HepG2 (cell line): ENCODE data around the gene KCNQ2. TPM values are rescaled to one million over a fixed set of nuclear protein-coding genes. Genes with fewer than 3 reads are reported as not detected.

Source experiments
- AGO1 ChIP-seq: fragments of 200-400 bp; formaldehyde crosslinking; IDR thresholded peaks from 2 replicates; pipeline ENCODE4 v1.6.1; 2017; ENCODE audit warnings: mild to moderate bottlenecking, low read depth, low read length, moderate library complexity; ENCODE audit not compliant: poor library complexity, severe bottlenecking
- ATF2 ChIP-seq: sonication (generic); formaldehyde crosslinking; IDR thresholded peaks from 2 replicates; pipeline ENCODE4 v1.4.0; 2020; ENCODE audit warnings: missing genetic modification reagents
- DNMT1 ChIP-seq: sonication (generic); formaldehyde crosslinking; IDR thresholded peaks from 2 replicates; pipeline ENCODE4 v1.5.1; 2020; ENCODE audit warnings: mild to moderate bottlenecking, missing genetic modification reagents
- EEA1 ChIP-seq: sonication (generic); formaldehyde crosslinking; IDR thresholded peaks from 2 replicates; pipeline ENCODE4 v1.5.1; 2020; ENCODE audit warnings: mild to moderate bottlenecking, missing genetic modification reagents, borderline replicate concordance
- GABPB1 ChIP-seq: IDR thresholded peaks from 2 replicates; pipeline ENCODE4 v1.6.1; 2016; ENCODE audit warnings: mild to moderate bottlenecking, missing genetic modification reagents, moderate library complexity, missing compliant biosample characterization
- GATAD1 ChIP-seq: IDR thresholded peaks from 2 replicates; pipeline ENCODE4 v1.6.1; 2016; ENCODE audit warnings: missing genetic modification reagents, missing compliant biosample characterization
- MAFK ChIP-seq, 2 experiments: IDR thresholded peaks in 1 of 2; conservative IDR thresholded peaks in 1 of 2; 2 replicates each; pipeline ENCODE4 v1.6.1; 2011; ENCODE audit warnings: improper control_type of control experiment in 2 of 2, low read length in 2 of 2
- NFIC ChIP-seq: IDR thresholded peaks from 2 replicates; pipeline ENCODE4 v1.6.1; 2012; ENCODE audit warnings: mild to moderate bottlenecking, low read length, inconsistent platforms
- SAFB2 ChIP-seq: sonication (generic); formaldehyde crosslinking; IDR thresholded peaks from 2 replicates; pipeline ENCODE4 v1.5.1; 2020; ENCODE audit warnings: missing genetic modification reagents, low read depth, mild to moderate bottlenecking, borderline replicate concordance
- SRSF9 ChIP-seq: fragments of 200-400 bp; formaldehyde crosslinking; IDR thresholded peaks from 2 replicates; pipeline ENCODE4 v1.6.1; 2018; ENCODE audit warnings: borderline replicate concordance, mild to moderate bottlenecking, low read depth, low read length; ENCODE audit not compliant: insufficient read depth, poor library complexity, severe bottlenecking
- THAP7 ChIP-seq: sonication (generic); formaldehyde crosslinking; IDR thresholded peaks from 2 replicates; pipeline ENCODE4 v1.8.1; 2023; ENCODE audit warnings: mild to moderate bottlenecking, missing genetic modification reagents
- XBP1 ChIP-seq: sonication (generic); formaldehyde crosslinking; IDR thresholded peaks from 2 replicates; pipeline ENCODE4 v1.5.0; 2020; ENCODE audit warnings: missing genetic modification reagents
- ZBTB20 ChIP-seq: sonication (generic); formaldehyde crosslinking; IDR thresholded peaks from 2 replicates; pipeline ENCODE4 v1.8.1; 2023; ENCODE audit warnings: missing genetic modification reagents, low read depth, mild to moderate bottlenecking, borderline replicate concordance
- ZFP36L1 ChIP-seq: sonication (generic); formaldehyde crosslinking; IDR thresholded peaks from 2 replicates; pipeline ENCODE4 v1.8.0; 2022; ENCODE audit warnings: mild to moderate bottlenecking, missing genetic modification reagents, moderate library complexity
- ZNF18 ChIP-seq: sonication (generic); formaldehyde crosslinking; IDR thresholded peaks from 2 replicates; pipeline ENCODE4 v1.8.0; 2022; ENCODE audit warnings: mild to moderate bottlenecking, missing genetic modification reagents; ENCODE audit not compliant: insufficient replicate concordance
- ZNF251 ChIP-seq: sonication (generic); formaldehyde crosslinking; IDR thresholded peaks from 2 replicates; pipeline ENCODE4 v1.9.0; 2021; ENCODE audit warnings: mild to moderate bottlenecking, missing genetic modification reagents
- ZNF503 ChIP-seq: sonication (generic); formaldehyde crosslinking; IDR thresholded peaks from 2 replicates; pipeline ENCODE4 v1.4.0; 2020; ENCODE audit warnings: missing genetic modification reagents
- ZNF530 ChIP-seq: sonication (generic); formaldehyde crosslinking; IDR thresholded peaks from 2 replicates; pipeline ENCODE4 v1.5.0; 2020; ENCODE audit warnings: low read depth, mild to moderate bottlenecking, missing genetic modification reagents
- ZNF572 ChIP-seq: sonication (generic); formaldehyde crosslinking; IDR thresholded peaks from 2 replicates; pipeline ENCODE4 v1.5.1; 2020; ENCODE audit warnings: mild to moderate bottlenecking, missing genetic modification reagents
- ZNF704 ChIP-seq: sonication (generic); formaldehyde crosslinking; IDR thresholded peaks from 2 replicates; pipeline ENCODE4 v1.8.1; 2023; ENCODE audit warnings: mild to moderate bottlenecking, inconsistent platforms, moderate library complexity, missing genetic modification reagents, borderline replicate concordance
- ZNF724P ChIP-seq: sonication (generic); formaldehyde crosslinking; IDR thresholded peaks from 2 replicates; pipeline ENCODE4 v1.8.0; 2022; ENCODE audit warnings: missing genetic modification reagents, borderline replicate concordance
- polyA plus RNA-seq, 8 experiments: library from polyadenylated mRNA; depleted of rRNA in 3 of 8; stranded (reverse) in 7 of 8; unstranded in 1 of 8; fragments of >200 nt; fragmentation: Illumina TruSeq in 4 of 8; extraction: Trizol in 4 of 8; gene quantifications; 2 replicates each; pipeline versions ENCODE4 v1.2.1 to v1.2.3, GENCODE V29; 2011 to 2016; ENCODE audit warnings: low read depth in 4 of 8, missing spikeins in 1 of 8, mixed read lengths in 1 of 8; ENCODE audit not compliant: insufficient read depth in 1 of 8
- total RNA-seq, 5 experiments: library from RNA; depleted of rRNA; stranded (reverse); fragments of >200 nt; fragmentation: Illumina TruSeq; extraction: Trizol; gene quantifications; 2 replicates each; pipeline ENCODE4 v1.2.3, GENCODE V29; 2016; ENCODE audit warnings: low read depth in 1 of 5

Gene KCNQ2
- total and polyA plus RNA-seq, 2 of the 13 experiments (the other 11 are each of a cell fraction or from before 2014, with no cell fraction given), result not detected

GRCh38 chr20:63520934-63521601 lies 48.6 kb upstream of the KCNQ2 start (continued):
- TF ChIP-seq ZBTB20 (CRISPR knock-in tag) (no peak), ZNF18 (CRISPR knock-in tag) (no peak), NFIC (no peak), MAFK (conservative IDR thresholded peaks at IDR 0.05 in 1 of 2, IDR thresholded peaks at IDR 0.05 in 1 of 2; ENCODE audit: low read length in 2 of 2) (no peak), ZNF503 (CRISPR knock-in tag) (no peak), EEA1 (CRISPR knock-in tag) (no peak), ZNF724P (CRISPR knock-in tag) (no peak), ATF2 (CRISPR knock-in tag) (no peak), GABPB1 (CRISPR knock-in tag) (0 out of 2 replicates have a peak, but pooled peaks have one; percentile 21), SAFB2 (CRISPR knock-in tag) (no peak; the same call in 1 of the 2 replicates), GATAD1 (CRISPR knock-in tag) (no peak), THAP7 (no peak), XBP1 (CRISPR knock-in tag) (no peak), SRSF9 (no peak), ZNF704 (CRISPR knock-in tag) (no peak), DNMT1 (CRISPR knock-in tag) (no peak), AGO1 (no peak), ZNF251 (no peak), ZNF530 (no peak), ZNF572 (no peak), ZFP36L1 (CRISPR knock-in tag) (no peak)
